GM12878 (cell line): Measurements from ENCODE around the gene ERCC3. TPM values are rescaled to one million over a fixed set of nuclear protein-coding genes. Genes with fewer than 3 reads are reported as not detected.
A peak's percentile ranks its signal among the peaks of the same experiment; 100 is the strongest.

ENCODE experiments used
- ATAC-seq: fragments of 200-7000 bp; cut with Tn5 transposase; 3 replicates; pipeline ENCODE4 v1.9.1; 2020; ENCODE audit warnings: mild to moderate bottlenecking, moderate library complexity
- BruUV-seq: library from RNA; stranded (reverse); fragments of 400-500 nt; replicated peaks from 2 replicates; lab custom pipeline; 2021; lab: Mats Ljungman, UMichigan
- CTCF ChIA-PET: fragments of 300-600 bp; sonication (Branson Sonifier 250); formaldehyde crosslinking; extraction: SDS; loops from one replicate; lab custom pipeline; 2021; ENCODE audit warnings: inconsistent platforms; lab: Yijun Ruan, JAX
- POLR2A ChIA-PET: fragments of 350-600 bp; formaldehyde crosslinking; extraction: SDS; loops from one replicate; lab custom pipeline; 2021; ENCODE audit warnings: inconsistent platforms; lab: Charles Lee
- RAD21 ChIA-PET: fragments of 300-600 bp; sonication (Branson Sonifier 250); formaldehyde crosslinking; loops from one replicate; lab custom pipeline; 2023; ENCODE audit warnings: antibody characterized with exemption; ENCODE audit not compliant: unreplicated experiment; lab: Charles Lee
- SMC1A ChIA-PET: fragments of 300-600 bp; sonication (Branson Sonifier 250); formaldehyde crosslinking; loops from one replicate; lab custom pipeline; 2023; ENCODE audit not compliant: unreplicated experiment, uncharacterized antibody; lab: Charles Lee
- DNase-seq: peaks from one replicate; pipeline ENCODE4 v3.0.0-alpha.2; 2011; ENCODE audit warnings: low read depth, low spot score
- FAIRE-seq: peaks from 3 replicates; lab custom pipeline; 2011; peaks lifted over from hg19 to GRCh38; lab: Jason Lieb, UNC
- H2AFZ ChIP-seq: 2 replicates; pipeline ENCODE4 v1.6.0; 2011; ENCODE audit warnings: low read depth, low read length, control low read depth; ENCODE audit not compliant: control insufficient read depth
- H3K27ac ChIP-seq: 2 replicates; pipeline ENCODE4 v1.5.1; 2011; ENCODE audit warnings: control low read depth; ENCODE audit not compliant: control insufficient read depth, insufficient read depth
- H3K27me3 ChIP-seq, 2 experiments: replicated peaks in 1 of 2; 2 replicates each; pipeline versions ENCODE4 v1.6.0 to v1.6.1; 2011; ENCODE audit warnings: low read length in 1 of 2; ENCODE audit not compliant: control insufficient read depth in 2 of 2, insufficient read depth in 2 of 2
- H3K36me3 ChIP-seq, 2 experiments: 2 replicates each; pipeline ENCODE4 v1.5.1; 2011; ENCODE audit warnings: low read length in 1 of 2; ENCODE audit not compliant: control insufficient read depth in 2 of 2, insufficient read depth in 2 of 2
- H3K4me1 ChIP-seq: 2 replicates; pipeline ENCODE4 v1.6.1; 2011; ENCODE audit warnings: mild to moderate bottlenecking, low read length, moderate library complexity, mixed read lengths; ENCODE audit not compliant: control insufficient read depth, insufficient read depth
- H3K4me2 ChIP-seq: 2 replicates; pipeline ENCODE4 v1.6.0; 2011; ENCODE audit warnings: control low read depth; ENCODE audit not compliant: control insufficient read depth, insufficient read depth
- H3K4me3 ChIP-seq: fragments of 200-600 bp; sonication (generic); 2 replicates; pipeline ENCODE4 v1.5.1; 2016
- H3K79me2 ChIP-seq: 2 replicates; pipeline ENCODE4 v1.6.0; 2011; ENCODE audit warnings: low read length; ENCODE audit not compliant: control insufficient read depth, insufficient read depth
- H3K9ac ChIP-seq: 2 replicates; pipeline ENCODE4 v1.8.0; 2011; ENCODE audit warnings: low read length, control low read depth, mixed read lengths; ENCODE audit not compliant: control insufficient read depth, insufficient read depth
- H3K9me3 ChIP-seq: replicated peaks from 3 replicates; pipeline ENCODE4 v1.5.1; 2011; ENCODE audit warnings: mild to moderate bottlenecking, low read length; ENCODE audit not compliant: control insufficient read depth, insufficient read depth
- H4K20me1 ChIP-seq: 2 replicates; pipeline ENCODE4 v1.6.0; 2011; ENCODE audit not compliant: control insufficient read depth, insufficient read depth
- MXI1 ChIP-seq: fragments of 150-350 bp; IDR thresholded peaks from 2 replicates; pipeline ENCODE4 v1.6.1; 2011; ENCODE audit warnings: low read depth, mild to moderate bottlenecking, inconsistent platforms, low read length, improper control_type of control experiment
- STAT3 ChIP-seq: IDR thresholded peaks from 2 replicates; pipeline ENCODE4 v1.6.1; 2011; ENCODE audit warnings: low read depth, low read length, improper control_type of control experiment
- SUZ12 ChIP-seq: fragments of 200-600 bp; sonication (generic); IDR thresholded peaks from one replicate; pipeline ENCODE4 v1.6.1; 2018; ENCODE audit warnings: antibody characterized with exemption, mild to moderate bottlenecking; ENCODE audit not compliant: unreplicated experiment
- WGBS: methylation state at CpG from one replicate; pipeline ENCODE4 v1.1.6; 2016; ENCODE audit warnings: low lambda C conversion rate; ENCODE audit not compliant: insufficient replicate concordance, insufficient coverage; ENCODE audit errors: missing lambda C conversion rate; 5-methylcytosine and 5-hydroxymethylcytosine counted together
- in situ Hi-C: fragments of 300-500 bp; cut with MboI; formaldehyde crosslinking; loops from 9 replicates; pipeline ENCODE4 v1.14.3; 2018; ENCODE audit warnings: mixed read lengths
- intact Hi-C: fragments of 100-400 bp; cut with micrococcal nuclease; formaldehyde crosslinking; loops from one replicate; pipeline ENCODE4 v1.14.2; 2022; ENCODE audit not compliant: unreplicated experiment
- polyA plus RNA-seq, 11 experiments: library from polyadenylated mRNA; depleted of rRNA in 4 of 11; unstranded in 6 of 11; stranded (reverse) in 5 of 11; fragments of >200 nt; fragmentation: Nextera tagmentation in 4 of 11; fragmentation: Illumina TruSeq in 1 of 11; extraction: Ambion mirVana in 4 of 11; extraction: Trizol in 1 of 11; gene quantifications; 1 replicate in 1 of 11; 2 replicates in 10 of 11; pipeline versions ENCODE4 v1.2.1 to v1.2.3, GENCODE V29; 2011 to 2016; ENCODE audit warnings: inconsistent platforms in 2 of 11, missing spikeins in 2 of 11, low read depth in 1 of 11
- total RNA-seq, 4 experiments: library from RNA; depleted of rRNA in 3 of 4; stranded (reverse); fragments of >200 nt in 3 of 4; fragmentation: Illumina TruSeq in 1 of 4; extraction: Trizol in 1 of 4; gene quantifications; 2 replicates each; pipeline versions ENCODE4 v1.2.1 to v1.2.3, GENCODE V29; 2013 to 2021
- TF ChIP-seq, protein P1 (sequence below): fragments of 450-650 bp; IDR thresholded peaks from 2 replicates; pipeline ENCODE4 v1.6.1; 2018; ENCODE audit warnings: mild to moderate bottlenecking, low read depth, moderate library complexity; ENCODE audit not compliant: partially characterized antibody
- TF ChIP-seq, protein P2 (sequence below): fragments of 450-650 bp; formaldehyde crosslinking; IDR thresholded peaks from 2 replicates; pipeline ENCODE4 v1.4.0; 2022; ENCODE audit warnings: mild to moderate bottlenecking, moderate library complexity

ERCC3 gene
- total and polyA plus RNA-seq, 10 of the 15 experiments (the other 5 are each of a cell fraction or from before 2014, with no cell fraction given): 17.1 to 64.8 (median 42.8) TPM

DNA sequence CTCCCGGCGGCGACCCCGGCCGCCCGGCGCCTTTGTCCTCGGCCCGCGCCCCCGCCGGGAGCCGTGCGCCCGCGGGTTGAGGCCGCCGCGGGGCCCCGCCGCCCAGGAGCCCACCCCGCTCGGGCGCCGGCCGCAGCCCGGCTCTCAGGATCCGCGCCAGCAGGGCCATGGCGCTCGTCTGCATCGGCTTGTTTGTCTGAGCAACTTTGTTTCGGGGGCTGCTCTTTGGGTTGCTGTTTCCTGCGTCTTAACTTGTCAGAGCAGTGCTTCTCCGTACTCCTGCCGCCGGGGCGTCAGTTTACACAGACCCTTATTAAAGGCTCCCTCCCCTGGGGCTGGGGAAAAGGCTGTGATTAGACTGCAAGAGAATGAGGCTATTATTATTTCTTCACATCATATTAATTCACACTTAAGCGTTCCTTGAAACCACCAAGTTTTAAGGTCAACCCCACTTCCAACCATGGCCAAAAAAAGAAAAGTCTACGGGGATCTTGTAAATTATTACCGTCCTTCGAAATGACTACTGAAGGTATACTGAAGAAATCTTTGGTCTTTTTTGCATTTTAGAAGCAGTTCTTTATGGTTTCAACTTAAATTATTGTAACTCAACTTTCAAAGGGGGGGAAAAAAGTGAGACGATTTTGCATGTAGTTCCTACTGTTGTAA is 73.7 kb downstream of the ERCC3 start, which contains the start of gene CYP27C1 (continued):
- TF ChIP-seq, protein P1, sequence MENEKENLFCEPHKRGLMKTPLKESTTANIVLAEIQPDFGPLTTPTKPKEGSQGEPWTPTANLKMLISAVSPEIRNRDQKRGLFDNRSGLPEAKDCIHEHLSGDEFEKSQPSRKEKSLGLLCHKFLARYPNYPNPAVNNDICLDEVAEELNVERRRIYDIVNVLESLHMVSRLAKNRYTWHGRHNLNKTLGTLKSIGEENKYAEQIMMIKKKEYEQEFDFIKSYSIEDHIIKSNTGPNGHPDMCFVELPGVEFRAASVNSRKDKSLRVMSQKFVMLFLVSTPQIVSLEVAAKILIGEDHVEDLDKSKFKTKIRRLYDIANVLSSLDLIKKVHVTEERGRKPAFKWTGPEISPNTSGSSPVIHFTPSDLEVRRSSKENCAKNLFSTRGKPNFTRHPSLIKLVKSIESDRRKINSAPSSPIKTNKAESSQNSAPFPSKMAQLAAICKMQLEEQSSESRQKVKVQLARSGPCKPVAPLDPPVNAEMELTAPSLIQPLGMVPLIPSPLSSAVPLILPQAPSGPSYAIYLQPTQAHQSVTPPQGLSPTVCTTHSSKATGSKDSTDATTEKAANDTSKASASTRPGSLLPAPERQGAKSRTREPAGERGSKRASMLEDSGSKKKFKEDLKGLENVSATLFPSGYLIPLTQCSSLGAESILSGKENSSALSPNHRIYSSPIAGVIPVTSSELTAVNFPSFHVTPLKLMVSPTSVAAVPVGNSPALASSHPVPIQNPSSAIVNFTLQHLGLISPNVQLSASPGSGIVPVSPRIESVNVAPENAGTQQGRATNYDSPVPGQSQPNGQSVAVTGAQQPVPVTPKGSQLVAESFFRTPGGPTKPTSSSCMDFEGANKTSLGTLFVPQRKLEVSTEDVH: no peak
- TF ChIP-seq STAT3: no peak

DNA sequence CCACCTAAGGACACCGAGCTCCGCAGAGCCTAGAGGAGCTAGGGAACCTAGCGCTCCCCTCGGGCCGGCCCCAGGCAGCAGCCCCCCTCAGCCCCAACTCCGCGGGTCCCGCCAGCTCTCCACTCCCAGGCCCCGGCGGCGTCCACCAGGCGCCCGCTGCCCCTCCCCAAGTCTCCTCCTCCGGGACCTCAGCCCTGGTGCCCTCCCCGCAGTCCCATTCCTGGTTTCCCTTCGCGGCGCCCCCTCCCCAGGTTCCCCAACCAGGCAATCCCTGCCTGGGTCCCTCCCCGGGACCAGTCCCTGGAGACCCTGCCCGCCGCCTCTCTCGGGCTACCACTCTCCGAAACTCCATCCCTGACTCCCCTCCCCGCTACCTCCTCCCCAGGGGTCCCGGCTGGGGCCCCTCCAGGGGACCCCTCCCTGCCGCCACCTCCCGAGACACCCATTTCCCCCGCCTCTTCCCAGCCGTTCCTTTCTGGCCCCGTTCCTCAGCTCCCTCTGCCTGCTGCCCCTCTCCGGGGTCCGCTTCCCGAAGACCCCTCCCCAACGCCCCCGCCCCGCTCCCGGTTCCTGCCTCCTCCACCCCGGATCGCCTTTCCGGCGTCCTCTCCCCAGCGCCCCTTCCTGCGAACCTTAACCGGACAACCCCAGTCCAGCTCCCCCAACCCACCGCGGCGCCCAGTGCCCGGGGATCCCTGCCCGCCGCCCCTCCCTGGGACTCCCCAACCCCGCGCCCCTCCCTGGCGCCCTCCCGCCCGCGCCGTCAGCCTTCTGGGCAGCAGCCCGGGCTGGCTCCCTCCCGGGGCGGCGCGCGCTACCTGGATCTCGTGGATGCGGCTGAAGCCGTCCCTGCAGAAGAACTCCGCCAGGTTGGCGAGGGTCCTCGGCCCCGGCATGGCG is 74.5 kb downstream of the ERCC3 start:
- Histone ChIP-seq H3K4me1 (no peaks in the 10 kb centered on the region), H3K27ac (no peak overlapping the region), H3K36me3 (no peaks in the 10 kb centered on the region), H4K20me1 (no peaks in the 10 kb centered on the region), H2AFZ (no peak overlapping the region), H3K27me3 (peaks cover 4 to 7% of the 10 kb centered on the region in 2 experiments), H3K4me3 (no peak overlapping the region)
- WGBS: 3% methylated on average over 37 of the region's 71 CpGs
- RAD21 ChIA-PET: no interaction called here
- DNase-seq (no peak), ATAC-seq (no peak)
- intact Hi-C loops: no loop called here
- TF ChIP-seq SUZ12 (peak; percentile 96), MXI1 (no peak)
- TF ChIP-seq, protein P2, sequence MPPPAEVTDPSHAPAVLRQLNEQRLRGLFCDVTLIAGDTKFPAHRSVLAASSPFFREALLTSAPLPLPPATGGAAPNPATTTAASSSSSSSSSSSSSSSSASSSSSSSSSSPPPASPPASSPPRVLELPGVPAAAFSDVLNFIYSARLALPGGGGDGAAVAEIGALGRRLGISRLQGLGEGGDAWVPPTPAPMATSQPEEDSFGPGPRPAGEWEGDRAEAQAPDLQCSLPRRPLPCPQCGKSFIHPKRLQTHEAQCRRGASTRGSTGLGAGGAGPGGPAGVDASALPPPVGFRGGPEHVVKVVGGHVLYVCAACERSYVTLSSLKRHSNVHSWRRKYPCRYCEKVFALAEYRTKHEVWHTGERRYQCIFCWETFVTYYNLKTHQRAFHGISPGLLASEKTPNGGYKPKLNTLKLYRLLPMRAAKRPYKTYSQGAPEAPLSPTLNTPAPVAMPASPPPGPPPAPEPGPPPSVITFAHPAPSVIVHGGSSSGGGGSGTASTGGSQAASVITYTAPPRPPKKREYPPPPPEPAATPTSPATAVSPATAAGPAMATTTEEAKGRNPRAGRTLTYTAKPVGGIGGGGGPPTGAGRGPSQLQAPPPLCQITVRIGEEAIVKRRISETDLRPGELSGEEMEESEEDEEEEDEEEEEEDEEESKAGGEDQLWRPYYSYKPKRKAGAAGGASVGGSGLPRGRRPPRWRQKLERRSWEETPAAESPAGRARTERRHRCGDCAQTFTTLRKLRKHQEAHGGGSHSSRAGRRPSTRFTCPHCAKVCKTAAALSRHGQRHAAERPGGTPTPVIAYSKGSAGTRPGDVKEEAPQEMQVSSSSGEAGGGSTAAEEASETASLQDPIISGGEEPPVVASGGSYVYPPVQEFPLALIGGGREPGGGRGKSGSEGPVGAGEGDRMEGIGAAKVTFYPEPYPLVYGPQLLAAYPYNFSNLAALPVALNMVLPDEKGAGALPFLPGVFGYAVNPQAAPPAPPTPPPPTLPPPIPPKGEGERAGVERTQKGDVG (CRISPR knock-in tag): no peak
- TF ChIP-seq, all 136 proteins: peak for 1
- no peaks in the 10 kb centered on the region for H3K79me2 ChIP-seq
- no peaks in the 10 kb centered on the region; the same call in 2 of the 3 replicates for H3K9me3 ChIP-seq
- in situ Hi-C loops: no loop called here
- H3K4me2 ChIP-seq: no peak overlapping the region
- POLR2A ChIA-PET: no interaction called here
- BruUV-seq: no TSS peak
- FAIRE-seq: no peak
- SMC1A ChIA-PET: no interaction called here
- no peak overlapping the region for H3K9ac ChIP-seq
- CTCF ChIA-PET: no interaction called here
